ENCODE data around the gene MBD5.
"Not testable (repeated sequence)": the region's sequence is repeated elsewhere in the genome, so short reads cannot be mapped to it uniquely, and the experiment has no call there.

MBD5 gene

DNA sequence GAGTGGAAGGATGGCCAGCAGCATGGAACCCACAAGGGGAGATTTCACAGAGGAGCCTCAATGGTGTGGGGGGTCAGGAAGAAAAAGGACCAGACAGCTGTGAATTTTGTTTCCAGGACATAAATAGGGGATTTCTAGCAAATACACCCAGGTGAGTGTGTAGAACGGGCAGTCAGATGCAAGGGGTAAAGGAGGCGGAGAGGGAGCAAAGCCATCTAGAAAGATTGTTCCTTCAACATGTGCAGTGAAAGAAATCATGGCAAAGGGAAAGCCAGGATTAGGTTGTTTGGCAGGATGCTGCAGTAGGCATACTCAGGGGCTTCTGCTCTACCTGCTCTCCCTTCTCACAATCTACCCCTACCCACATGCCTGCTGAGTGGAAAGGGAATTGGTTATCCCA lies 504.2 kb downstream of the MBD5 start:
- DNase-seq (ENCODE audit: low spot score): no peak

- no peak for DNase-seq (ENCODE audit: low spot score)
Observed at GRCh38 chr2:148526509-148527346, 505.8 kb downstream of the MBD5 start.

GRCh38 chr2:148527488-148528340 lies 506.8 kb downstream of the MBD5 start:
- no peak for DNase-seq (ENCODE audit: low spot score)

GRCh38 chr2:148528356-148529064 lies 507.6 kb downstream of the MBD5 start:
- no peak for DNase-seq (ENCODE audit: low spot score)

DNA sequence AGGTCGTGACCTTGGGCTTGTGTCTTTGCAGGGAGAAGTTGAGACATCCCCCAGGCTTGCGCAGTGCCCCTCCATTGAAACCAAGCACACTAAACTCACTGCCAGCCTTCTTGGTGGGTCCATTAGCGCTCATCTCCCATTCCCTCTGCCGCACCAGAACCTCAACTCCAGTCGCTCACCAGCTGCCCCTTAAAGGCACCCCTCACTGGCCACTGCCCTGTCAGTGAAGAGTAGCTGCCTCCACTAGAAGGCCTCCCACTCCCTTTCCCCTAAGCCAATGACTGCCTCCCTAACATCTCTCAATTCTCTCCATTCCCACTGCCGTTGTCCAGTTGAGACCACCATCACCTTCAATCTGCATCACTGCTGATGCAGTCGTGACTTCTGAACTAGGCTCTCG lies 508.9 kb downstream of the MBD5 start:
- DNase-seq (ENCODE audit: low spot score): no peak

DNA sequence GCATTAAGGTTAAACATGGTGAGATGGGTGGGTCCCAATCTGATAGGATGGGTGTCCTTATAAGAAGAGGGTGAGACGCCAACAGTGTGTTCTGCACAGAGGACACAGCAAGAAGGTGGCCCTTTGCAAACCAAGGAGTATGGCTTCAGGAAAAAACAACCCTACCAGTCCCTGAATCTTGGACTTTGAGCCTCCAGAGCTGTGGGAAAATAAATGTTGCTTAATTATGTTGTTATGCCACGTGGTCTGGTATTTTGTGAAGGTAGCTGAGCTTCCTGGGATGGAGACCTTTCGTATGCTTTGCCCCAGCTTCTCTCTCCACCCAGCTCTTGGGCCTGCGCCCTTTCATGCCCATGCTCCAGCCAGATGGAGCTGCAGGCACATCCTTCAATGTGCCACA lies 509.5 kb downstream of the MBD5 start:
- DNase-seq (ENCODE audit: low spot score): no peak

- DNase-seq (ENCODE audit: low spot score): no peak
Observed at GRCh38 chr2:148531235-148531634, 510.3 kb downstream of the MBD5 start.

DNA sequence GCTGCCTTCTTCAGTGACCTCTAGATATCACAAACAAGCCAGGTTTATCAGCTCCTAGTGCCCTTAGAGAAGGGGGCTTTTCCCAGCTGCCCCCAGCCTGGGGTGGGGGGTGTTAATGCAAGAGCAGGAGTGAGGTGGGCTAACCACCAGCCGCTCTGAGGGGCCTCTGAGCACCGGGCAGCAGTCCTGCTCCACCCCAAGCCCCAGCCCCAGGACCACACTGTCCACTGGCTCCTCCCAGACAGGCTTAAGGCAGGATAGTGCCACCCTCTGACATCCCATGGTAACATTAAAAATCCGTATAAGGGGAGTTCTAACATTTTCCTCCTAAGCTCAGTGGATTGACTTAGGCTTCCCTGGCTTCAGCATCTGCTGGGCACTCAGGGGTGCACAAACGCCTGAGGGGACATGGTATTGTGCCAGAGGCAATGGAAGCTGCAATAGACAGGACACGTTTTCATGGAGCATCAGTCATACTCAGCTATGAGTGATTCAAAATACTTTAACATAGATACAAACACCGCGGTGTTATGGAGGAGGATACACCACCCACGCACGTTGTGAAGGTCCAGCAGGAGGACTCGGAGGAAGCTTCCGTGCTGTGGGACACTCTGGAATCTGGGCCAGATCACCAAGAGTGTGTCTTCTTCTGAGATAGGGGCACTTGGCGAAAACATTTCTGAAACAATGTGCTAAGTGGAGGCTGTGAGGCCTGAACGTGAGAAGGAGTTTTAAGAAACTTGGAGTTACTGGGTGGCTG lies 511.0 kb downstream of the MBD5 start:
- no peak for DNase-seq (ENCODE audit: low spot score)

GRCh38 chr2:148533004-148533403 lies 512.1 kb downstream of the MBD5 start:
- DNase-seq (ENCODE audit: low spot score): no peak

GRCh38 chr2:148533685-148534084 lies 512.8 kb downstream of the MBD5 start:
- no peak for DNase-seq (ENCODE audit: low spot score)

DNA sequence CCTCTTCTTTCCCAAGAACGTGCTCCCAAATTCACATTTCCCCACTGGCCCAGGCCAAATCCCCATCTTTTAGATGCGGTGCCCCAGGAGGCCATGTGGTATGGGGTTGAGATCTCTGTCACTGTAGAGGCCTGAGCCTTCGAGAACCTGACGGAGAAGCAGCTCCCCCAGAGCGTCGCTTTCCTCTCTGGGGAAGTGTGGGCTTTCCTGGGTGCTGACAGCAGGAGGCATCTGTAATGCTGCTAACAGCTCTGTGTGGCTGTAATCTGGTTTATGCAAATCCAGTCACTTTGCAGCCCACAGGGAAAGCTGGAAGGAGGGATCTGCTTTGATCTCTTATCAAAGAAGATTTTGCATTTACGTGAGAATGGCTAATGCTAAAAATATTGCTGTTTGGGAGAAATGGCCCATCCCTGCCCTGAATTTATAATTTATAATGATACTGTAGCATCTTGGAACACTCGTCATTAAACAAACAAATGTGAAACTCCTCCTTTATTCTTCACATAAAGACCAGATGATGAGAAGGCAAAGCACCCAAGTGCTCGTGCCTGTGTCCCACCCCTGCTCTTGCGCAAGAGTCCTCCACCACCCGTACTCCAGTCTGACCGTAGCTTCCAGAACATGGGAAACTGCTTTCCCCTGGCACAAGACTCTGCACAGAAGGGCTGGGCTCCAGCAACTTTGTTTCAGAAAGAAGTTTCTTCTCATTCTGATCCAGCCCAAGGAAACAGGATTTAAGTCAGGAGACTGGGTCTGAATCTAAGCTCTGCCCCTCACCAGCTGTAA lies 513.7 kb downstream of the MBD5 start:
- peak; percentile 28 for DNase-seq (ENCODE audit: low spot score)

- no peak for DNase-seq (ENCODE audit: low spot score)
Observed at GRCh38 chr2:148538375-148538774, 517.5 kb downstream of the MBD5 start.

GRCh38 chr2:148540022-148540421 lies 519.1 kb downstream of the MBD5 start:
- DNase-seq (ENCODE audit: low spot score): no peak

DNA sequence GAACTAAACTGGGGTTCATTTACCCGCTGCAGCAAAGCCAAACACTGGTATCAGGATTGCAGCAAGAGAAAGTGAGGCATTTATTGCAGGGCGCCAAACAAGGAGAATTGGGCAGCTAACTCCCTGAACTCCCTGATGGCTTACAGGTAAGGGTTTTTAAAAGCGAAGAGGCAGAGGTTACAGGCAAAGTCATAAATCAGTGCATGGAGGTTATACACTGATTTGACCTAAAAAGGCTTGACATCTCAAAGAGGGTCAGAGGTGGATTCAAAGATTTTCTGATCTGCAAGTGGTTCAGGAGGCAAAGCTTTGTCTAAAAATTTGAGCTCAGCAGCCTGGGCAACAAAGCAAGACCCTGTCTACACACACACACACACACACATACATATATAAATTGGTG lies 520.9 kb downstream of the MBD5 start:
- DNase-seq (ENCODE audit: low spot score): no peak

DNA sequence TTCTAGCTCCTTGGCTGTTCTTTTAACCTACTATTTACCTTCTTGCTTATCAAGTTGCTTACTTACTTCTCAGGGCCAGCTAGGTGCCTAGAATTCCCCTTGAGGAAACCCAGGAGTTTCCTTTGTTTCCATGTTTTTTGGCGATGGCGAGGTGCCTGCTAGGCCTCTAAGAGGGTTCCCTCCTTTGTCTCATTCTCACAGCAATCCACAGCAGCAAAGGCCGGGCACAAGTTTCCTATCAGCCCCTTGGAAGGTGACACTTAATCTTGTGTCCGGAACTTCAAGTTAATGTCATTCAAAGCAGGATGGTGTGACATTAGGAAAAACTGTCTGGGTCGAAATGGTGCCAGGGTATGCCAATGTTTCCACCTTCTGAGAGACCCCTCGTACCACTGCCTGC lies 521.7 kb downstream of the MBD5 start:
- no peak for DNase-seq (ENCODE audit: low spot score)

GRCh38 chr2:148543088-148543540 lies 522.2 kb downstream of the MBD5 start:
- not testable (repeated sequence) for DNase-seq (ENCODE audit: low spot score)

GRCh38 chr2:148545390-148546256 lies 524.7 kb downstream of the MBD5 start:
- no peak for DNase-seq (ENCODE audit: low spot score)

DNA sequence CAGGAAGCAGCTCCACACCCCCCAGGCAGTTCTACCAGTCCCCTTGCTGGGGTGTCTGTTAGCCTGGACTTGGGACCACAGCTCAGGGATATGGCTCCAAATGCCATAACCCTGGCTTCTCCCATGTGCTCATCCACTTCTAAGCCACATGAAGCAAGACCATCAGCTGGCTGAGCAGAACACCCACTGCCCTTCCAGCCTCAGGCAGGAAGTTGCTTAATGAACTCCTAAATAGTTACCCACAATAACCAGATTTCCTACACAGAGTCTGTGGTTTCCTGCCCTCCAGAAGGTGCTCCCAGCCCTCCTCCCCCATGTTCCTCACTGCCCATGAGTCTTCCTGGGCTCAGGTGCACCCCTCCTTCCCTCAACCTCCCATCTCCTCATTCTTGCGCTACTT lies 525.4 kb downstream of the MBD5 start:
- DNase-seq (ENCODE audit: low spot score): no peak

GRCh38 chr2:148548716-148549400 lies 528.0 kb downstream of the MBD5 start:
- DNase-seq (ENCODE audit: low spot score): no peak
